AG04449 (cell line): ENCODE results near the gene FHIT.

Source experiments
- CTCF ChIA-PET: fragments of 350-600 bp; formaldehyde crosslinking; extraction: SDS; loops from one replicate; lab custom pipeline; 2021; ENCODE audit warnings: antibody characterized with exemption; lab: Yijun Ruan, JAX
- POLR2A ChIA-PET: fragments of 400-600, 350-600 bp; formaldehyde crosslinking; extraction: SDS; loops from one replicate; lab custom pipeline; 2020; ENCODE audit warnings: antibody characterized with exemption, inconsistent platforms; lab: Yijun Ruan, JAX
- DNase-seq: peaks from one replicate; pipeline ENCODE4 v3.0.0-alpha.2; 2010; ENCODE audit warnings: low read depth, low spot score
- H3K4me3 ChIP-seq: 2 replicates; pipeline ENCODE4 v1.5.1; 2011; ENCODE audit warnings: low read depth, mild to moderate bottlenecking, control low read depth, low read length
- TF ChIP-seq, protein P1 (sequence below): IDR thresholded peaks from one replicate; pipeline ENCODE4 v1.5.1; 2011; ENCODE audit warnings: mild to moderate bottlenecking, moderate library complexity, low read length, control low read depth, inconsistent platforms; ENCODE audit not compliant: insufficient read depth; ENCODE audit errors: missing control alignments

The FHIT gene

GRCh38 chr3:61149236-61149635 is 102.0 kb downstream of the FHIT start:
- no peak overlapping the region for H3K4me3 ChIP-seq
- TF ChIP-seq, protein P1, sequence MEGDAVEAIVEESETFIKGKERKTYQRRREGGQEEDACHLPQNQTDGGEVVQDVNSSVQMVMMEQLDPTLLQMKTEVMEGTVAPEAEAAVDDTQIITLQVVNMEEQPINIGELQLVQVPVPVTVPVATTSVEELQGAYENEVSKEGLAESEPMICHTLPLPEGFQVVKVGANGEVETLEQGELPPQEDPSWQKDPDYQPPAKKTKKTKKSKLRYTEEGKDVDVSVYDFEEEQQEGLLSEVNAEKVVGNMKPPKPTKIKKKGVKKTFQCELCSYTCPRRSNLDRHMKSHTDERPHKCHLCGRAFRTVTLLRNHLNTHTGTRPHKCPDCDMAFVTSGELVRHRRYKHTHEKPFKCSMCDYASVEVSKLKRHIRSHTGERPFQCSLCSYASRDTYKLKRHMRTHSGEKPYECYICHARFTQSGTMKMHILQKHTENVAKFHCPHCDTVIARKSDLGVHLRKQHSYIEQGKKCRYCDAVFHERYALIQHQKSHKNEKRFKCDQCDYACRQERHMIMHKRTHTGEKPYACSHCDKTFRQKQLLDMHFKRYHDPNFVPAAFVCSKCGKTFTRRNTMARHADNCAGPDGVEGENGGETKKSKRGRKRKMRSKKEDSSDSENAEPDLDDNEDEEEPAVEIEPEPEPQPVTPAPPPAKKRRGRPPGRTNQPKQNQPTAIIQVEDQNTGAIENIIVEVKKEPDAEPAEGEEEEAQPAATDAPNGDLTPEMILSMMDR, result no peak
- ChIA-PET POLR2A (no interaction called here), CTCF (no interaction called here)
- no peak for DNase-seq

DNA sequence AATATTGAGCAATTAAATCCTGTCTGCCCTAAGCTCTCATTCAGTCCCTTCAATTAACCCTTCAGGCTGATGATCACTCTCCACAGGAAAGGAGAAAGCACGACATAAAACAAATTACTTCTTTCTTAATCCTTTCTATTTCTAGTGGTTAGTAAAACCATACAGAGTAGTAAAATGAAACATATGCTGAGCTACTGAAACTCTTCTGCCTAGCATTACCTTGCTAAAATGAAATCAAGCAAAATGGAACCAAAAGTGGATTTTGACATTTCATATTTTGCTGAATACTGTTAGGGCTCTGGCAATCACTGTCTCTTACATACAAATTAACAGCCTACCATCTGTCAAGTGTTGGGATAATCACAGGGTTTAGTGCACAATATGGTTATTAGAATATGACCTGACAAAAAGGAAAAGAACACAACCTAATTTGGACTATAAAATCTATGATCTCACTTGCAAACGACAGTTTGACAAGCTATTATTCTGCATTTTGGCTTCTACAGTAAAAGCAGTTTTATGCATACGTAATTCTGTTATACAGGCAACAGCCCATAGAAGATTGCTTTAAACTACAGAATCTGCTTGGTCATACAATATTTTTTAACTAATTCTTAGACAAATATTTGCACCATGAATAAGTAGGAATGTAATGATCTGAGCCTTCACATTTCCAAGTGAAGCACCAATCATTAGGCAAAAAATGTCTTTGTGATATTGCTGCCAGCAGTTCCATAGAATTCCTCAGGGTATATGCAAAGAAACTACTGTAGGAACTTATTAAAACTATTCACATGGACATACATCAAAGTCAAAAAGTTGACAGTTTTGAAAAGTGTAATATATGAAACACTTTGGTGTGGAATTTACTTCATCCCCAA is 105.0 kb downstream of the FHIT start:
- DNase-seq, result peak; percentile 10
- ChIA-PET POLR2A (no interaction called here), CTCF (no interaction called here)
- TF ChIP-seq, protein P1, result no peak
- no peak overlapping the region for H3K4me3 ChIP-seq

DNA sequence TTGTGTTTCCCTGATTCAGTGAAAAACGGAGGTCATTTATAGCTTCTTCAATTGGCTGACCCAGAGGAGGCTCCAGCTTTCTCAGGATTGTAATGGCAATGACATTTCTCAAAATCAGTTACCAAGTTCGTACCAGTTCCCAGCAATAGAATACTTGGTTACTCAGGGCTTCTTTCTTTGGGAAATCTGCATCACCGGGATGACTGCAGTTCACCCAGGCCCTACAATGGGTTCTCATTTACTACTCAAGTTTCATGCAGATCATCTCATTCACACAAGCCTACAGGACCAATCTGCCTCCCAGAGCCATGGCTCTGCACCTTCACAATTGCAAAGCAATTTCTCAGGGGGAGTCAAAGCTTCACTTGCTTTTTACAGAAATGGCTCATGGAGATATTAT is 109.6 kb downstream of the FHIT start:
- no peak overlapping the region for H3K4me3 ChIP-seq
- DNase-seq, result no peak
- ChIA-PET POLR2A (no interaction called here), CTCF (no interaction called here)
- TF ChIP-seq, protein P1, result no peak

DNA sequence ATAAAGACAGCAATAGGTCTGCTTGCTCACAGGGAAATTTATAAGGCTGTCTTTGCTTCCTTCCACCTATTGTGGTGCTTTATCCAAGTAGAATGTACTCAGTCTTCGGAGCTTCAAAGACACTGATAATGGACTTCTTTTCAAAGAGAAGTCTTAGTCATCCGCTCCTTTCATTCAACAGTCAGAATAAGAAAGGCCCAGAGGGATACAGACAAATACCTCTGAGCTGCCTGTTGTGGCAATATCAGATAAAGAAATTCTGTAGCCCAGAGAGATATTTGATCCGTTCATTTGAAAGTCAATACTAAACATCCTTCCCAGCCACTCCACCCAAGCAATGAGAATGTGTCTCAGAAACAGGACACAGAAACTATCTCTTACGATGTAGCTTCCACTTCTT is 110.0 kb downstream of the FHIT start:
- H3K4me3 ChIP-seq, result no peak overlapping the region
- POLR2A ChIA-PET, result no interaction called here
- CTCF ChIA-PET, result no interaction called here
- DNase-seq, result no peak
- TF ChIP-seq, protein P1, result no peak

GRCh38 chr3:61139686-61140085 is 111.6 kb downstream of the FHIT start:
- H3K4me3 ChIP-seq, result no peak overlapping the region
- no peak for DNase-seq
- ChIA-PET POLR2A (no interaction called here), CTCF (no interaction called here)
- TF ChIP-seq, protein P1, result no peak

DNA sequence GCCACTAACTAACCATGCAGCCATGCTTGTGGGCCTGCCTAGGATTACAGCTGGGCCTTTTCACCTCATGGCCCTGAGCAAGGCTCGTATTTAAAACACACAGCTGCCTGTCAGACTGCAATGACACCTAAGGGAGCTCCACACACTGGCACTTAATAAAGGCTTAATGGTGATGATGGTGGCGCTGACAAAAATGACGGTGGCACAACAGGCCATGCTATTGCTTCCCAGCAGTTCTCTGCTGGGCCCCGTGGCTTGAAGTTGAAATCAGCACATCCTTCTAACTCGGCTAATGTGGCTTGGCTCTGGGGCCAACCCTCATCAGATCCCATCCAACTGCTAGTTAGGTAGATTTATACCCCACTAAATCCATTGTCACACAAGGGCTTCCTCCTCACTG is 112.9 kb downstream of the FHIT start:
- H3K4me3 ChIP-seq, result no peak overlapping the region
- DNase-seq, result no peak
- POLR2A ChIA-PET, result no interaction called here
- TF ChIP-seq, protein P1, result no peak
- CTCF ChIA-PET, result no interaction called here
